Hepatocyte (in vitro differentiated cells): ENCODE measurements around the gene HDHD5.

Experiments
- EZH2 ChIP-seq: fragments of 200-600 bp; sonication (generic); IDR thresholded peaks from 2 replicates; pipeline ENCODE4 v1.6.1; 2016; ENCODE audit warnings: antibody characterized with exemption, mild to moderate bottlenecking, borderline replicate concordance
- EZH2phosphoT487 ChIP-seq: fragments of 200-600 bp; sonication (generic); IDR thresholded peaks from one replicate; pipeline ENCODE4 v1.6.1; 2018; ENCODE audit warnings: antibody characterized with exemption, mild to moderate bottlenecking, low read depth, moderate library complexity; ENCODE audit not compliant: unreplicated experiment, severe bottlenecking
- TF ChIP-seq, protein P1 (sequence below): fragments of 200-600 bp; sonication (generic); IDR thresholded peaks from 2 replicates; pipeline ENCODE4 v1.5.1; 2016; ENCODE audit warnings: antibody characterized with exemption, mild to moderate bottlenecking; ENCODE audit not compliant: poor library complexity

DNA sequence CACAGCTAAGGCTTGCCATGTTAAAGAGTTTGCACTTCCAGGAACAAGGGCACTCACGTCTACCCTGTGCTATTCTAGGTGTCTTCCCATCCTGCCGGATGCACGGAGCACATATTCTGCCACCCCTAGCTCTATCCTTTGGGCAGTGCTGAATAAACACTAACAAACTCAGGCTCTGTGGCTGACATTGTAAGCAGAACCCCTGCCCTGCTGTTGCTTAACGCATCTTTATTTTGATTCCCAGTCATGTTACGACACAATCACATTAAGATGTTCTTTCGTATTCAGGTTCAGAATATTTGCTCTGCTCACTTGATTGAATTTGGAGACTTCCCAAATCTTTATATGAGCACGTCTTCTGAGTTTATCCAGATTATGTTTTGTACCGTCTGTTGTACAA is 3.7 kb upstream of the HDHD5 start:
- TF ChIP-seq, protein P1, sequence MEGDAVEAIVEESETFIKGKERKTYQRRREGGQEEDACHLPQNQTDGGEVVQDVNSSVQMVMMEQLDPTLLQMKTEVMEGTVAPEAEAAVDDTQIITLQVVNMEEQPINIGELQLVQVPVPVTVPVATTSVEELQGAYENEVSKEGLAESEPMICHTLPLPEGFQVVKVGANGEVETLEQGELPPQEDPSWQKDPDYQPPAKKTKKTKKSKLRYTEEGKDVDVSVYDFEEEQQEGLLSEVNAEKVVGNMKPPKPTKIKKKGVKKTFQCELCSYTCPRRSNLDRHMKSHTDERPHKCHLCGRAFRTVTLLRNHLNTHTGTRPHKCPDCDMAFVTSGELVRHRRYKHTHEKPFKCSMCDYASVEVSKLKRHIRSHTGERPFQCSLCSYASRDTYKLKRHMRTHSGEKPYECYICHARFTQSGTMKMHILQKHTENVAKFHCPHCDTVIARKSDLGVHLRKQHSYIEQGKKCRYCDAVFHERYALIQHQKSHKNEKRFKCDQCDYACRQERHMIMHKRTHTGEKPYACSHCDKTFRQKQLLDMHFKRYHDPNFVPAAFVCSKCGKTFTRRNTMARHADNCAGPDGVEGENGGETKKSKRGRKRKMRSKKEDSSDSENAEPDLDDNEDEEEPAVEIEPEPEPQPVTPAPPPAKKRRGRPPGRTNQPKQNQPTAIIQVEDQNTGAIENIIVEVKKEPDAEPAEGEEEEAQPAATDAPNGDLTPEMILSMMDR = no peak
- TF ChIP-seq EZH2 (no peak), EZH2phosphoT487 (no peak)
